SK-N-SH (cell line): Measurements from ENCODE around the gene KANSL2. TPM values are rescaled to one million over a fixed set of nuclear protein-coding genes. Genes with fewer than 3 reads are reported as not detected.
"Not testable (repeated sequence)": the region's sequence is repeated elsewhere in the genome, so short reads cannot be mapped to it uniquely, and the experiment has no call there.

Source experiments
- CTCF ChIA-PET: fragments of 300-600, 350-600 bp; formaldehyde crosslinking; extraction: SDS; loops from one replicate; lab custom pipeline; 2021; lab: Yijun Ruan, JAX
- POLR2A ChIA-PET: fragments of 350-600 bp; sonication (Branson Sonifier 250); formaldehyde crosslinking; extraction: SDS; loops from one replicate; lab custom pipeline; 2020; ENCODE audit warnings: antibody characterized with exemption, inconsistent platforms; lab: Yijun Ruan, JAX
- DNase-seq: peaks from one replicate; pipeline ENCODE4 v3.0.0; 2012
- H2AFZ ChIP-seq: fragments of 200-600 bp; sonication (generic); 2 replicates; pipeline ENCODE4 v1.8.1; 2016; ENCODE audit warnings: antibody characterized with exemption, mild to moderate bottlenecking, low read depth
- H3F3A ChIP-seq: fragments of 200-600 bp; sonication (generic); replicated peaks from 2 replicates; pipeline ENCODE3; 2016; ENCODE audit warnings: antibody characterized with exemption, mild to moderate bottlenecking; ENCODE audit not compliant: insufficient read depth
- H3K27ac ChIP-seq, 2 experiments: fragments of 200-500 bp in 1 of 2; fragments of 200-600 bp in 1 of 2; sonication (Bioruptor generic) in 1 of 2; sonication (generic), shearing (Covaris generic) in 1 of 2; 2 replicates each; pipeline versions ENCODE4 v1.5.1 to v1.6.1; 2014 to 2016; ENCODE audit warnings: low read depth in 2 of 2, inconsistent platforms in 1 of 2, low read length in 1 of 2, mild to moderate bottlenecking in 1 of 2, mixed read lengths in 1 of 2
- H3K27me3 ChIP-seq: fragments of 200-600 bp; sonication (generic), shearing (Covaris generic); 2 replicates; pipeline ENCODE4 v1.6.1; 2016; ENCODE audit warnings: mixed run types; ENCODE audit not compliant: insufficient read depth
- H3K36me3 ChIP-seq, 2 experiments: fragments of 200-500 bp in 1 of 2; fragments of 200-600 bp in 1 of 2; sonication (Bioruptor generic) in 1 of 2; sonication (generic) in 1 of 2; replicated peaks in 1 of 2; 2 replicates each; pipeline versions ENCODE3 to v1.5.1; 2014 to 2016; ENCODE audit warnings: low read length in 1 of 2, mild to moderate bottlenecking in 1 of 2; ENCODE audit not compliant: insufficient read depth in 2 of 2, control insufficient read depth in 1 of 2
- H3K4me1 ChIP-seq, 2 experiments: fragments of 200-500 bp in 1 of 2; fragments of 200-600 bp in 1 of 2; sonication (Bioruptor generic) in 1 of 2; sonication (generic), shearing (Covaris generic) in 1 of 2; 2 replicates each; pipeline versions ENCODE4 v1.5.1 to v1.6.1; 2014 to 2016; ENCODE audit warnings: low read depth in 1 of 2, low read length in 1 of 2, mixed run types in 1 of 2; ENCODE audit not compliant: insufficient read depth in 2 of 2, control insufficient read depth in 1 of 2
- H3K4me2 ChIP-seq: fragments of 200-600 bp; sonication (generic), shearing (Covaris generic); 2 replicates; pipeline ENCODE4 v1.6.1; 2017; ENCODE audit warnings: mixed run types
- H3K4me3 ChIP-seq, 2 experiments: fragments of 200-500 bp in 1 of 2; fragments of 200-600 bp in 1 of 2; sonication (Bioruptor generic) in 1 of 2; sonication (generic), shearing (Covaris generic) in 1 of 2; 2 replicates each; pipeline versions ENCODE4 v1.5.1 to v1.8.1; 2014 to 2016; ENCODE audit warnings: low read depth in 2 of 2, inconsistent platforms in 1 of 2, low read length in 1 of 2, mild to moderate bottlenecking in 1 of 2, mixed read lengths in 1 of 2, moderate library complexity in 1 of 2
- H3K79me2 ChIP-seq: fragments of 200-600 bp; sonication (generic); 2 replicates; pipeline ENCODE4 v1.8.1; 2017; ENCODE audit warnings: mild to moderate bottlenecking; ENCODE audit not compliant: insufficient read depth
- H3K9ac ChIP-seq: fragments of 200-600 bp; sonication (generic); 2 replicates; pipeline ENCODE4 v1.6.1; 2017; ENCODE audit warnings: mixed run types
- H3K9me2 ChIP-seq: fragments of 200-600 bp; sonication (generic); 2 replicates; pipeline ENCODE4 v1.6.1; 2017; ENCODE audit warnings: mixed run types
- H3K9me3 ChIP-seq: fragments of 200-600 bp; sonication (generic); 2 replicates; pipeline ENCODE4 v1.6.1; 2017; ENCODE audit warnings: mixed run types, mild to moderate bottlenecking, moderate library complexity
- H4K20me1 ChIP-seq: fragments of 200-600 bp; sonication (generic); 2 replicates; pipeline ENCODE4 v1.6.1; 2017; ENCODE audit warnings: mild to moderate bottlenecking, mixed run types; ENCODE audit not compliant: insufficient read depth
- FOSL2 ChIP-seq: IDR thresholded peaks from 2 replicates; pipeline ENCODE4 v1.4.0; 2012; ENCODE audit warnings: low read depth, mild to moderate bottlenecking, moderate library complexity, borderline replicate concordance
- FOXJ3 ChIP-seq: sonication (generic); formaldehyde crosslinking; IDR thresholded peaks from 2 replicates; pipeline ENCODE4 v1.5.1; 2020; ENCODE audit warnings: mild to moderate bottlenecking, missing genetic modification reagents
- MAX ChIP-seq: IDR thresholded peaks from 2 replicates; pipeline ENCODE4 v1.4.0; 2012; ENCODE audit warnings: low read depth
- REST ChIP-seq: IDR thresholded peaks from 2 replicates; pipeline ENCODE4 v1.6.1; 2012; ENCODE audit warnings: mild to moderate bottlenecking, low read depth, low read length, moderate library complexity
- RXRA ChIP-seq: IDR thresholded peaks from 2 replicates; pipeline ENCODE4 v1.4.0; 2012; ENCODE audit warnings: low read depth, mild to moderate bottlenecking, borderline replicate concordance
- TAF1 ChIP-seq: IDR thresholded peaks from 2 replicates; pipeline ENCODE4 v1.6.1; 2012; ENCODE audit warnings: low read depth, mild to moderate bottlenecking, low read length, moderate library complexity, borderline replicate concordance
- TEAD4 ChIP-seq: IDR thresholded peaks from 2 replicates; pipeline ENCODE4 v1.4.0; 2012; ENCODE audit warnings: mild to moderate bottlenecking, borderline replicate concordance; ENCODE audit not compliant: insufficient read depth
- WGBS: methylation state at CpG from one replicate; pipeline ENCODE4 v1.1.6; 2017; ENCODE audit warnings: low lambda C conversion rate; 5-methylcytosine and 5-hydroxymethylcytosine counted together
- polyA plus RNA-seq, 3 experiments: library from polyadenylated mRNA; depleted of rRNA; stranded (reverse); fragments of >200 nt; gene quantifications; 2 replicates each; pipeline ENCODE4 v1.2.3, GENCODE V29; 2012
- TF ChIP-seq, protein P1 (sequence below): fragments of 150-350 bp; IDR thresholded peaks from 2 replicates; pipeline ENCODE4 v1.6.1; 2017; ENCODE audit warnings: antibody characterized with exemption, low read length, low read depth, borderline replicate concordance

Gene KANSL2
- polyA plus RNA-seq, 1 of the 3 experiments (the other 2 are of a cell fraction), result 32.8 TPM

- no peak overlapping the region for H3K9ac ChIP-seq
- no peak overlapping the region for H3K4me2 ChIP-seq
- H3K27me3 ChIP-seq, result no peaks in the 10 kb centered on the region
- H2AFZ ChIP-seq, result no peak overlapping the region
- no peaks in the 10 kb centered on the region for H3K79me2 ChIP-seq
- H3K9me2 ChIP-seq, result no peaks in the 10 kb centered on the region
- no peaks in the 10 kb centered on the region for H3K9me3 ChIP-seq
- no peak overlapping the region for H3K27ac ChIP-seq
- no peaks in the 10 kb centered on the region for H3F3A ChIP-seq
- ChIA-PET POLR2A (no interaction called here), CTCF (interaction anchor here (0.7 to 1.1 kb wide), 4 partner anchors 10 to 394 kb away, joined by 3 read pairs; no protein-coding TSS in a partner anchor)
- 88% methylated on average over 2 of the region's 2 CpGs for WGBS
- no peaks in the 10 kb centered on the region for H3K4me1 ChIP-seq
- TF ChIP-seq RXRA (no peak), TAF1 (no peak), FOXJ3 (CRISPR knock-in tag) (no peak), FOSL2 (no peak), TEAD4 (no peak), MAX (no peak), REST (no peak)
- TF ChIP-seq, protein P1, sequence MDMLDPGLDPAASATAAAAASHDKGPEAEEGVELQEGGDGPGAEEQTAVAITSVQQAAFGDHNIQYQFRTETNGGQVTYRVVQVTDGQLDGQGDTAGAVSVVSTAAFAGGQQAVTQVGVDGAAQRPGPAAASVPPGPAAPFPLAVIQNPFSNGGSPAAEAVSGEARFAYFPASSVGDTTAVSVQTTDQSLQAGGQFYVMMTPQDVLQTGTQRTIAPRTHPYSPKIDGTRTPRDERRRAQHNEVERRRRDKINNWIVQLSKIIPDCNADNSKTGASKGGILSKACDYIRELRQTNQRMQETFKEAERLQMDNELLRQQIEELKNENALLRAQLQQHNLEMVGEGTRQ, result no peak
- no peaks in the 10 kb centered on the region for H4K20me1 ChIP-seq
- no peak overlapping the region for H3K4me3 ChIP-seq
- DNase-seq, result no peak
- H3K36me3 ChIP-seq, result peaks cover 7 to 32% of the 10 kb centered on the region in 2 experiments
Measured at GRCh38 chr12:48643011-48643410, 39.0 kb downstream of the KANSL2 start.

- H3K79me2 ChIP-seq, H3K4me3 ChIP-seq, H3K9ac ChIP-seq, H4K20me1 ChIP-seq, H3K27me3 ChIP-seq, H3K27ac ChIP-seq, DNase-seq, H2AFZ ChIP-seq, H3K9me2 ChIP-seq, H3F3A ChIP-seq, H3K4me1 ChIP-seq, POLR2A ChIA-PET, H3K9me3 ChIP-seq, H3K4me2 ChIP-seq: not testable (repeated sequence)
- peaks cover 4 to 26% of the 10 kb centered on the region in 2 experiments for H3K36me3 ChIP-seq
- CTCF ChIA-PET, result interaction anchor here (0.7 to 1.1 kb wide), 2 partner anchors 9 to 22 kb away, joined by 3 read pairs; no protein-coding TSS in a partner anchor
- 90% methylated on average over 5 of the region's 54 CpGs for WGBS
Measured at GRCh38 chr12:48641752-48642555, 40.1 kb downstream of the KANSL2 start.
